Thoracic aorta (tissue), 2 donors: ENCODE data around the gene BPGM. TPM values are rescaled to one million over a fixed set of nuclear protein-coding genes. Genes with fewer than 3 reads are reported as not detected.

Experiments used
- ATAC-seq: fragments of 150-250 bp; one replicate; pipeline ENCODE4 v1.8.0; 2017; ENCODE audit warnings: low read depth; ENCODE audit not compliant: insufficient number of reproducible peaks, low FRiP score
- DNase-seq: peaks from one replicate; pipeline ENCODE4 v3.0.0-alpha.2; 2020; ENCODE audit warnings: low spot score
- H3K27ac ChIP-seq, 2 donors: fragments of 200-600 bp; sonication (generic); 1 replicate in 1 of 2; 2 replicates in 1 of 2; pipeline ENCODE4 v1.5.1; 2016; ENCODE audit warnings: mild to moderate bottlenecking in 2 of 2, moderate library complexity in 2 of 2
- H3K27me3 ChIP-seq: fragments of 200-600 bp; sonication (generic); replicated peaks from 2 replicates; pipeline ENCODE4 v1.6.0; 2016; ENCODE audit warnings: mild to moderate bottlenecking; ENCODE audit not compliant: insufficient read depth
- H3K36me3 ChIP-seq: fragments of 200-600 bp; sonication (generic); one replicate; pipeline ENCODE4 v1.5.1; 2016
- H3K4me1 ChIP-seq, 2 donors: fragments of 200-600 bp; sonication (generic); 1 replicate in 1 of 2; 2 replicates in 1 of 2; pipeline versions ENCODE4 v1.5.1 to v1.6.0; 2016; ENCODE audit warnings: low read depth in 2 of 2, mild to moderate bottlenecking in 1 of 2; ENCODE audit not compliant: control insufficient read depth in 1 of 2
- H3K4me3 ChIP-seq: fragments of 200-600 bp; sonication (generic); 2 replicates; pipeline ENCODE4 v1.5.1; 2016; ENCODE audit warnings: mild to moderate bottlenecking
- H3K9me3 ChIP-seq: fragments of 200-600 bp; sonication (generic); 2 replicates; pipeline ENCODE4 v1.5.1; 2016
- total RNA-seq, 2 donors: library from RNA; depleted of rRNA; stranded (reverse); fragments of >200 nt; gene quantifications; one replicate each; pipeline versions ENCODE4 v1.1.0 to v1.2.3, GENCODE V29; 2016
- TF ChIP-seq, protein P1 (sequence below): fragments of 200-600 bp; sonication (generic); IDR thresholded peaks from one replicate; pipeline ENCODE4 v1.5.1; 2019; ENCODE audit warnings: antibody characterized with exemption

BPGM gene
- total RNA-seq, 2 donors from 2014 or later: 20.0 to 22.3 TPM

DNA sequence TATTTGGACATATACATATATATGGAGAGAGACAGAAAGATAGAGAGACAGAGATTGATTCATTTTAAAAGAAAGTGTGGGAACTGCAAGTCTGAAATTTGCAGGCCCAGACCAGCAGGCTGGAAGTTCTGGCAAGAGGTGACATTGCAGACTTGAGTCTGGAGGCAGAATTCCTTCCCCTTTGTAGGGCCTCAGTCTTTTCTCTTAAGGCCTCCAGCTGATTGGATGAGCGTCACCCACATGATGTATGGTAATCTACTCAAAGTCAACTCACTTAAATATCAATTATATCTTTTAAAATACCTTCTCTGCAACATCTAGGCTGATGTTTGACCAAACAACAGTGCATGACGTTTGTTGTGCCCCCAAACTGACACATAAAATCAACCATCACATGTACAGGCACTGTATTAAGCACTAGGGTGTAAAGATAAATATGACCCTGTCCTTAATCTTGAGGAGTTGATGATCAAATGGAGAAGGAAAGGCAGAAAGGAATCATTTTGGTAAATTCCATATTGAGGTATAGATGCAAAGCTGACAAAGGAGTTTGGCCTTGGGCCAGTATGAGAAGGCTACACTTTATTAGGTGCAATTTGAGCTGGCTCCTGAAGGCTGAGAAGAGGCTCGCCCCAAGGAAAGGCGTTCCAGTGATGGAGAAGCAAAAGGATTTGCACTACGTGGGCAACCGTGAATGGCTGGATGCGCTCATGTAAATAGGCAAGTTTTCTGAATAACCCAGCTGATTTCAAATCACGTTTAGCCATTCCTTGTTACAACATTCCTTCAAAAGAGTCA is 52.6 kb downstream of the BPGM start:
- Histone ChIP-seq H3K36me3 (no peaks in the 10 kb centered on the region), H3K4me3 (no peak overlapping the region), H3K27ac (peak overlapping the region in 1 of 2 donors; percentile 29), H3K27me3 (no peaks in the 10 kb centered on the region), H3K4me1 (peaks cover 15 to 48% of the 10 kb centered on the region in 2 donors), H3K9me3 (no peaks in the 10 kb centered on the region)
- TF ChIP-seq, protein P1, sequence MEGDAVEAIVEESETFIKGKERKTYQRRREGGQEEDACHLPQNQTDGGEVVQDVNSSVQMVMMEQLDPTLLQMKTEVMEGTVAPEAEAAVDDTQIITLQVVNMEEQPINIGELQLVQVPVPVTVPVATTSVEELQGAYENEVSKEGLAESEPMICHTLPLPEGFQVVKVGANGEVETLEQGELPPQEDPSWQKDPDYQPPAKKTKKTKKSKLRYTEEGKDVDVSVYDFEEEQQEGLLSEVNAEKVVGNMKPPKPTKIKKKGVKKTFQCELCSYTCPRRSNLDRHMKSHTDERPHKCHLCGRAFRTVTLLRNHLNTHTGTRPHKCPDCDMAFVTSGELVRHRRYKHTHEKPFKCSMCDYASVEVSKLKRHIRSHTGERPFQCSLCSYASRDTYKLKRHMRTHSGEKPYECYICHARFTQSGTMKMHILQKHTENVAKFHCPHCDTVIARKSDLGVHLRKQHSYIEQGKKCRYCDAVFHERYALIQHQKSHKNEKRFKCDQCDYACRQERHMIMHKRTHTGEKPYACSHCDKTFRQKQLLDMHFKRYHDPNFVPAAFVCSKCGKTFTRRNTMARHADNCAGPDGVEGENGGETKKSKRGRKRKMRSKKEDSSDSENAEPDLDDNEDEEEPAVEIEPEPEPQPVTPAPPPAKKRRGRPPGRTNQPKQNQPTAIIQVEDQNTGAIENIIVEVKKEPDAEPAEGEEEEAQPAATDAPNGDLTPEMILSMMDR: no peak
- no peak for DNase-seq
- ATAC-seq: no peak

DNA sequence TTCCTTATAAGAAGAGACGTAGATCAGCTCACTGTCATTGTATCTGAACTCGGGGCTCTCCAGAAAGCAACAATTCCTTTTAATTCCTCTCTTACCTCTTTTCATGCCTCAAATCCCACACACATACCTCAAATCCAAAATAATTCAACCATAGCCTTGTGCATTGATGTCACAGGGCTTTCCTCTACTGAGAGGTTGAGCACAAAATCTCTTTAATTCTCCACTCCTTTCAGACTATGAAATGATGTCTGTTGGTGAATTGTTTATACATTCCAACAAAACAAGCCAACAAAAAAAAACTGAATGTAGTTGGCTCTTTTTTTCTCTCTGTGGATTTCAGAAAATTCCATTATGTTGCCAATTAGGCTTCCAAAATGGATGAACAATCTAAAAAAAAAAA is 53.2 kb downstream of the BPGM start:
- Histone ChIP-seq H3K36me3 (no peaks in the 10 kb centered on the region), H3K9me3 (no peaks in the 10 kb centered on the region), H3K4me3 (no peak overlapping the region), H3K27ac (peak overlapping the region in 1 of 2 donors; percentile 29), H3K27me3 (no peaks in the 10 kb centered on the region), H3K4me1 (peaks cover 18 to 49% of the 10 kb centered on the region in 2 donors)
- TF ChIP-seq, protein P1: no peak
- no peak for ATAC-seq
- no peak for DNase-seq

DNA sequence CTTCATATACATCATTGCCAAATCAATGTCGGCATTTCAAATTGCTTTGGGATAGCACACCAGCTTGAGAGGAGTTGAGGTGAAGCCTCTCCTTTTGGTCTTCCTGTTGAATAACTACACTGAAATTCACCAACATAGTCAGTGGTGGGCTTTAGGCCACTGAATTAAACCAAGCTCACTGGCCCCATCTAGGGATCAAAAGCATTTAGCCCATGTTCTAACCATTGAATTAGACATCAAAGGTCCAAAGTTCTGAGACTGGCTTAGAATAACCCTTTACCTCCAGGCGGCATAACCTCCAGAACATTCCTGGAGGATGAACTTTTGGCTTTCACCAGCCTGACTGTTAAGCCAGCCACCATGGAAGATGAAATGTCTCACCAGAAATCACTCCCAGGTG is 54.6 kb downstream of the BPGM start:
- Histone ChIP-seq H3K4me3 (no peak overlapping the region), H3K27me3 (no peaks in the 10 kb centered on the region), H3K4me1 (peaks cover 15 to 39% of the 10 kb centered on the region in 2 donors), H3K9me3 (no peaks in the 10 kb centered on the region), H3K27ac (no peak overlapping the region), H3K36me3 (no peaks in the 10 kb centered on the region)
- TF ChIP-seq, protein P1: no peak
- ATAC-seq: no peak
- DNase-seq: no peak

DNA sequence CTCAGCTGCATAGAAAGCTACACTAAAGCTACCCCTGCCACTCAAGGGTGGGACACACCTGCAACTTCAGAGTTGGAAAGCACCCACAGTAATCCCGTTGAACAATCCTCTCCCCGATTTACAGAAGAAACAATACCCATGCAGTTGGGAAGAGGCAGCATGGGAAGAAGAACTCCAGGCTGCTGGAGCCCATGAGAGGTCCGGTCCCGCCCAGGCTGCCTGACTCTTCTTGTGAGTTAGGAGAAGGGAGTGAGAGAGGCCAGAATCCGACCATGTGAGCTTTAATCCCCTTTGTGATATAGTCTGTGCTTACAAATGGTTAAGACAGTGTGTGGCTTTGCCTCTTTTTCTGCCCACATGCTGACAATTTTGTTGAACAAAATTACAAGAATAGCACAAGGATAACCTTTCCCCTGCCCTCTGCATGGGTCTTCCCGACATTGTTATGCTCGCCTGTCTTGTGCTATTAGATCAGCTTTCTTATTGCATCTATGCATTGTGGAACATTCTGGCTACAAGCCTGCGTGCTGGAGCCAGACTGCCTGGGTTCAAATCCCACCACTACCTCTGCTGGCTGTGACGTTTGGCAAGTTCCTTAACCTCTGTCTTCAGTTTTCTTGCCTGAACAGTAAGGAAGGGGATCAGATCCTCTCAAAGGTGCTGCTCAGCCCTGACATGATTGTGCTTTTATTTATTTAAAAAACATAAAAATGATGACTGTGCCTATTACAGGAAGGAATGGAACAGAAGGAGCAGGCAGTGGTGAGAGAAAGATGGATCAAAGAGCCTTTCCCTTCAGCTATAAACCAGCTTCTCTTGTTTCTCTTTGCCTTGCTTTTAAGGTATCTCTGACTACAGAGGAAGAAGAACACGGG is 56.0 kb downstream of the BPGM start:
- Histone ChIP-seq H3K9me3 (no peaks in the 10 kb centered on the region), H3K4me1 (peaks cover 15 to 39% of the 10 kb centered on the region in 2 donors), H3K4me3 (no peak overlapping the region), H3K27ac (peak overlapping the region; percentile 61 to 79), H3K27me3 (no peaks in the 10 kb centered on the region), H3K36me3 (no peaks in the 10 kb centered on the region)
- ATAC-seq: no peak
- no peak for DNase-seq
- TF ChIP-seq, protein P1: no peak

DNA sequence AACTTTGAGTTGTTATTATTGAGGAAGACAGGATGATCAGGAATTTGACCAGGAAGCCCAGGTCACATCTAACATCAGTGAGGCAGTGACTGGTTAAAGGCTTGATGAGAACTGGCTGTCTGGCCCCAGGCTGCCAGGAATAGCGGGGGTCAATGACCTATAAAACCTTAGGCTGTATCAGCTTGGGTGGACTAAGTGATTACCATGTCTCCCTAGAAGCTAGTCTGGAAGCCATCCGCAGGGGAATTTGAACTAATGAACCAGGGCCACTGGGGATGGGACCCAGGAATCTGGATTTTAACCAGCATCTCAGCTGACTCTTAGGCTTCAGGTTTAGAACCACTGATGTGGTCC is 56.6 kb downstream of the BPGM start:
- H3K9me3 ChIP-seq: no peaks in the 10 kb centered on the region
- H3K27ac ChIP-seq: peak overlapping the region; percentile 61 to 79
- no peak overlapping the region for H3K4me3 ChIP-seq
- H3K36me3 ChIP-seq: no peaks in the 10 kb centered on the region
- TF ChIP-seq, protein P1: no peak
- DNase-seq (no peak), ATAC-seq (no peak)
- H3K27me3 ChIP-seq: no peaks in the 10 kb centered on the region
- peaks cover 15 to 39% of the 10 kb centered on the region in 2 donors for H3K4me1 ChIP-seq
